ENCODE results near the gene LBH. TPM values are rescaled to one million over a fixed set of nuclear protein-coding genes. Genes with fewer than 3 reads are reported as not detected.

LBH gene
- total and polyA plus RNA-seq, 7 donors, result 6.5 to 15.5 (median 11.1) TPM

DNA sequence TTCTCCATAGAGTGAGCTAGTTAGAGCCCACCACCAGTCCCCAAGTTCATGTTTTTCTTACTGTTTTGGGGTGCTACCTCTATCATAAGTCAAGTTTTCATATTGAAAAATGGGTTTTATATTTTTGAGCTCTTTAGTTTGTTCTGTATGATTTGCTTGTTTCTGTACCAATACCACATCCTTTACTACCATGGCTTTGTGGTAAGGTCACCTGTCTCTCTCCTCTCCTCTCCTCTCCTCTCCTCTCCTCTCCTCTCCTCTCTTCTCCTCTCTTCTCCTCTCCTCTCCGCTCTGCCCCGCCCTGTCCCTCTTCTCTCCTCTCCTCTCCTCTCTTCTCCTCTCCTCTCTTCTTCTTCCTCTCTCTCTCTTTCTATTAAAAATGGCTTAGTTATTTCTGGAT lies 22.1 kb upstream of the LBH start:
- Histone ChIP-seq H3K27ac (no peak overlapping the region), H3K36me3 (ENCODE audit: insufficient read depth in 1 of 2, low read depth in 1 of 2) (no peaks in the 10 kb centered on the region), H3K4me1 (no peaks in the 10 kb centered on the region), H3K4me3 (no peak overlapping the region), H3K27me3 (ENCODE audit: insufficient read depth in 3 of 3, low read length in 2 of 3) (peaks cover 0 to 2% (median 0%) of the 10 kb centered on the region in 3 donors), H3K9me3 (no peaks in the 10 kb centered on the region)
- no peak for TF ChIP-seq CTCF (IDR thresholded peaks at IDR 0.05)
- WGBS, 3 donors, result no CpG with 5 or more reads among the region's 2 CpGs
- intact Hi-C loops (cut with DNase I), result loop anchor here (2.0 to 10.0 kb wide), 3 partner anchors 498 to 1126 kb away; no protein-coding TSS in a partner anchor
- DNase-seq, result no peak
- ATAC-seq, result no peak

DNA sequence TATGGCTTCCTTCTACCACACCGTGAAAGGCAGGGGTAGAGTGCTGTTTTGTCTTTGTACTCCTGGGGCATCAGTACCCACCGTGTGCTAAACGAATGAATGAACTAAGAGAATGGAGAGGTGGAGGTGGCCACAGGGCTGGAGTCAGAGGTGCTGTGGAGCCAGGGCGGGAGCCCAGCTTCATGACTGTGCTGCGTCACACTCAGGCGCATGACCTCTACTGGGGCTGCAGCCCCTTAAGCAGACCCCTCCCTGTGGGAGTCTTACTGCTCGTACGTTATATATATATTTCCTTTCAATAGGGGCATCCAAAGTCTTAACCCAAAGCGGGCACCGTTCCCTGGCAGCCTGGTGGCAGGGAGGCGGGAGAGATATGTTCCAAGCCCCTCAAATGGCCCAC lies 18.0 kb upstream of the LBH start:
- no peak overlapping the region for H3K27ac ChIP-seq
- no peaks in the 10 kb centered on the region for H3K9me3 ChIP-seq
- DNase-seq (no peak), ATAC-seq (no peak)
- peaks cover 9% of the 10 kb centered on the region for H3K4me1 ChIP-seq
- intact Hi-C loops (cut with DNase I), result no loop called here
- no peak overlapping the region for H3K4me3 ChIP-seq
- WGBS, 3 donors, result 89 to 95% (median 90%) methylated on average over 11 of the region's 11 CpGs
- H3K27me3 ChIP-seq (ENCODE audit: insufficient read depth in 3 of 3, low read length in 2 of 3), result no peaks in the 10 kb centered on the region
- H3K36me3 ChIP-seq (ENCODE audit: insufficient read depth in 1 of 2, low read depth in 1 of 2), result no peaks in the 10 kb centered on the region
- TF ChIP-seq CTCF (IDR thresholded peaks at IDR 0.05), result no peak

DNA sequence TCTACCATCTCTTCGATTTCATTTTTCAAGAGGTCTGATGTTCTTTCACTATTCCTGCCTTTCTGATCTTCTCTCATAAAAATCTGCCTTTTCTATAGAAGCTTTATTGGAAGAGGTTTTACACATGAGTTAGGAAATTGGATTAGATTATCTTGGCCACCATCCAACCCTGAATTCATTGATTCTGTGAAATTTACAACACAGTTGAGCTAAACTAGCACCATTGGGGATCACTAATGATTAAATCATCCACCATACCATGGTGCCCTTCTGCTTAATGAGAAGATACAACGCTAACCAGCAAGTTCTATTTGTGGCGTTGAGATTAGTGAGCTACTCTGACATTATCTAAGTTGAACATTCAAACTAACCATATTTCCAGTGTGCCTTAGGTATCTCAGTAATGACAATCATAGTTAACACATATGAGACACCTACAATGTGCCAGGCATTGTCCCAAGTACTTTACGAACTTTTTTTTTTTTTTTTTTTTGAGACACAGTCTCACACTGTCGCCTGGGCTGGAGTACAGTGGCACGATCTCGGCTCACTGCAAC lies 17.3 kb upstream of the LBH start:
- Histone ChIP-seq H3K36me3 (ENCODE audit: insufficient read depth in 1 of 2, low read depth in 1 of 2) (no peaks in the 10 kb centered on the region), H3K4me1 (peaks cover 9% of the 10 kb centered on the region), H3K4me3 (no peak overlapping the region), H3K9me3 (no peaks in the 10 kb centered on the region), H3K27me3 (ENCODE audit: insufficient read depth in 3 of 3, low read length in 2 of 3) (no peaks in the 10 kb centered on the region), H3K27ac (no peak overlapping the region)
- 95 to 97% (median 96%) methylated on average over 4 to 7 of the region's 7 CpGs for WGBS, 3 donors
- intact Hi-C loops (cut with DNase I), result no loop called here
- ATAC-seq, result no peak
- DNase-seq, result no peak
- TF ChIP-seq CTCF (IDR thresholded peaks at IDR 0.05), result no peak

- no peak for DNase-seq
- ATAC-seq, result peak; percentile 42 to 76 (median 56)
- H3K27ac ChIP-seq, result no peak overlapping the region
- intact Hi-C loops (cut with DNase I), result no loop called here
- H3K36me3 ChIP-seq (ENCODE audit: insufficient read depth in 1 of 2, low read depth in 1 of 2), result no peaks in the 10 kb centered on the region
- peaks cover 9% of the 10 kb centered on the region for H3K4me1 ChIP-seq
- H3K9me3 ChIP-seq, result no peaks in the 10 kb centered on the region
- H3K4me3 ChIP-seq, result no peak overlapping the region
- TF ChIP-seq CTCF (IDR thresholded peaks at IDR 0.05), result no peak
- H3K27me3 ChIP-seq (ENCODE audit: insufficient read depth in 3 of 3, low read length in 2 of 3), result no peaks in the 10 kb centered on the region
These were observed 15.2 kb upstream of the LBH start for GRCh38 chr2:30216157-30216556.
